K562 (cell line): Measurements from ENCODE around the gene RGS9BP. TPM values are rescaled to one million over a fixed set of nuclear protein-coding genes. Genes with fewer than 3 reads are reported as not detected.
"Not testable (repeated sequence)": the region's sequence is repeated elsewhere in the genome, so short reads cannot be mapped to it uniquely, and the experiment has no call there.

Source experiments
- ATAC-seq: fragments of 200-7000 bp; cut with Tn5 transposase; 3 replicates; pipeline ENCODE4 v1.9.1; 2020; ENCODE audit warnings: moderate library complexity
- BruUV-seq: library from RNA; stranded (reverse); fragments of 400-500 nt; replicated peaks from 2 replicates; lab custom pipeline; 2021; lab: Mats Ljungman, UMichigan
- CTCF ChIA-PET: fragments of 300-600 bp; formaldehyde crosslinking; extraction: SDS; loops from one replicate; lab custom pipeline; 2021; ENCODE audit warnings: low intra/inter-chr PET ratio; lab: Yijun Ruan, JAX
- POLR2A ChIA-PET: fragments of 300-600, 350-650 bp; sonication (Branson Sonifier 250); formaldehyde crosslinking; extraction: SDS; loops from one replicate; lab custom pipeline; 2021; ENCODE audit warnings: antibody characterized with exemption, inconsistent platforms; lab: Yijun Ruan, JAX
- DNase-seq, 4 experiments: peaks; one replicate each; pipeline versions ENCODE4 v3.0.0 to v3.0.0-alpha.2; 2011 to 2018; ENCODE audit warnings: low spot score in 3 of 4, mixed read lengths in 3 of 4; ENCODE audit errors: extremely low read depth in 1 of 4
- FAIRE-seq: peaks from 2 replicates; lab custom pipeline; 2011; peaks lifted over from hg19 to GRCh38; lab: Jason Lieb, UNC
- H2AFZ ChIP-seq: 2 replicates; pipeline ENCODE4 v1.6.0; 2011; ENCODE audit warnings: low read depth, low read length, control low read depth, inconsistent platforms
- H3K27ac ChIP-seq: fragments of 200-600 bp; 3 replicates; pipeline ENCODE4 v1.8.0; 2011; ENCODE audit warnings: low read depth, mild to moderate bottlenecking, control low read depth, inconsistent platforms, low read length, moderate library complexity, mixed read lengths; ENCODE audit errors: extremely low read depth
- H3K27me3 ChIP-seq, 2 experiments: fragments of 300-600 bp in 1 of 2; 2 replicates in 1 of 2; 3 replicates in 1 of 2; pipeline versions ENCODE4 v1.6.0 to v1.8.0; 2011; ENCODE audit warnings: inconsistent platforms in 2 of 2, low read length in 2 of 2, mild to moderate bottlenecking in 1 of 2, mixed read lengths in 1 of 2, moderate library complexity in 1 of 2; ENCODE audit not compliant: control insufficient read depth in 2 of 2, insufficient read depth in 2 of 2
- H3K36me3 ChIP-seq: fragments of 300-600 bp; 3 replicates; pipeline ENCODE4 v1.8.0; 2011; ENCODE audit warnings: mild to moderate bottlenecking, low read length, inconsistent platforms; ENCODE audit not compliant: control insufficient read depth, insufficient read depth
- H3K4me1 ChIP-seq, 2 experiments: fragments of 200-600 bp in 1 of 2; replicated peaks in 1 of 2; 2 replicates in 1 of 2; 3 replicates in 1 of 2; pipeline versions ENCODE4 v1.5.1 to v1.8.0; 2011; ENCODE audit warnings: inconsistent platforms in 2 of 2, low read length in 2 of 2, mild to moderate bottlenecking in 1 of 2, mixed read lengths in 1 of 2, moderate library complexity in 1 of 2; ENCODE audit not compliant: control insufficient read depth in 2 of 2, insufficient read depth in 2 of 2
- H3K4me2 ChIP-seq: 2 replicates; pipeline ENCODE4 v1.6.1; 2011; ENCODE audit warnings: low read length, control low read depth, inconsistent platforms, mixed read lengths; ENCODE audit not compliant: insufficient read depth
- H3K4me3 ChIP-seq: fragments of 200-600 bp; sonication (generic), shearing (Covaris generic); 2 replicates; pipeline ENCODE4 v1.5.1; 2016; ENCODE audit warnings: control low read depth, inconsistent platforms
- H3K79me2 ChIP-seq: fragments of 200-600 bp; 3 replicates; pipeline ENCODE4 v1.8.0; 2011; ENCODE audit warnings: low read length, inconsistent platforms; ENCODE audit not compliant: control insufficient read depth, insufficient read depth
- H3K9ac ChIP-seq, 2 experiments: 2 replicates each; pipeline versions ENCODE4 v1.6.0 to v1.6.1; 2011; ENCODE audit warnings: low read depth in 2 of 2, low read length in 2 of 2, control low read depth in 1 of 2, inconsistent platforms in 1 of 2, mild to moderate bottlenecking in 1 of 2, mixed read lengths in 1 of 2; ENCODE audit not compliant: insufficient read depth in 1 of 2
- H3K9me1 ChIP-seq: one replicate; pipeline ENCODE4 v1.6.0; 2011; ENCODE audit warnings: inconsistent platforms, mild to moderate bottlenecking, low read length, moderate library complexity; ENCODE audit not compliant: control insufficient read depth, insufficient read depth
- H3K9me3 ChIP-seq: replicated peaks from 2 replicates; pipeline ENCODE4 v1.5.1; 2011; ENCODE audit warnings: low read depth, low read length, inconsistent platforms; ENCODE audit not compliant: control insufficient read depth, insufficient read depth
- H4K20me1 ChIP-seq: replicated peaks from 2 replicates; pipeline ENCODE4 v1.6.1; 2011; ENCODE audit warnings: low read length, inconsistent platforms, mixed read lengths; ENCODE audit not compliant: control insufficient read depth, insufficient read depth
- ATF1 ChIP-seq, 2 experiments: fragments of 450-650 bp in 1 of 2; IDR thresholded peaks; 2 replicates each; pipeline ENCODE4 v1.6.1; 2016; ENCODE audit warnings: missing compliant biosample characterization in 1 of 2, missing genetic modification characterization in 1 of 2
- FOXK2 ChIP-seq, 2 experiments: fragments of 450-650 bp; IDR thresholded peaks in 1 of 2; conservative IDR thresholded peaks in 1 of 2; 2 replicates each; pipeline ENCODE4 v1.6.1; 2016; ENCODE audit warnings: low read depth in 2 of 2, mild to moderate bottlenecking in 1 of 2
- NCOA2 ChIP-seq, 2 experiments: fragments of 450-650 bp; IDR thresholded peaks; 2 replicates each; pipeline ENCODE4 v1.6.1; 2018; ENCODE audit warnings: mild to moderate bottlenecking in 2 of 2, moderate library complexity in 1 of 2; ENCODE audit not compliant: partially characterized antibody in 2 of 2
- TBL1XR1 ChIP-seq, 2 experiments: IDR thresholded peaks; 2 replicates each; pipeline ENCODE4 v1.6.1; 2012; ENCODE audit warnings: improper control_type of control experiment in 2 of 2, low read length in 2 of 2, mild to moderate bottlenecking in 1 of 2
- WGBS: fragments of 100-300 bp; shearing (Covaris generic); methylation state at CpG from one replicate; pipeline ENCODE4 v1.1.6; 2016; ENCODE audit warnings: low coverage, mixed read lengths; ENCODE audit not compliant: insufficient coverage; ENCODE audit errors: missing lambda C conversion rate; 5-methylcytosine and 5-hydroxymethylcytosine counted together
- in situ Hi-C: fragments of 300-500 bp; cut with MboI; formaldehyde crosslinking; loops from 4 replicates; pipeline ENCODE4 v1.15.0; 2018; ENCODE audit warnings: inconsistent platforms, mixed read lengths
- intact Hi-C: fragments of 100-400 bp; cut with micrococcal nuclease; formaldehyde crosslinking; loops from 2 replicates; pipeline ENCODE4 v1.14.2; 2022
- polyA plus RNA-seq, 8 experiments: library from polyadenylated mRNA; depleted of rRNA in 4 of 8; stranded (reverse) in 5 of 8; unstranded in 3 of 8; fragments of >200 nt; fragmentation: Nextera tagmentation in 2 of 8; fragmentation: Illumina TruSeq in 1 of 8; extraction: Ambion mirVana in 2 of 8; extraction: Trizol in 1 of 8; gene quantifications; 2 replicates each; pipeline versions ENCODE4 v1.2.1 to v1.2.3, GENCODE V29; 2011 to 2014; ENCODE audit warnings: inconsistent platforms in 1 of 8, missing spikeins in 1 of 8
- total RNA-seq, 7 experiments: library from RNA; depleted of rRNA in 6 of 7; stranded (reverse); fragments of >200 nt in 6 of 7; fragmentation: Illumina TruSeq in 2 of 7; extraction: Trizol in 2 of 7; gene quantifications; 2 replicates each; pipeline versions ENCODE4 v1.2.1 to v1.2.3, GENCODE V29; 2011 to 2021; ENCODE audit warnings: low replicate concordance in 1 of 7
- TF ChIP-seq, protein P1 (sequence below): fragments of 450-650 bp; IDR thresholded peaks from 2 replicates; pipeline ENCODE4 v1.6.1; 2016
- TF ChIP-seq, protein P2 (sequence below): sonication (generic); formaldehyde crosslinking; IDR thresholded peaks from 2 replicates; pipeline ENCODE4 v1.8.0; 2022; ENCODE audit warnings: missing genetic modification reagents, mild to moderate bottlenecking, borderline replicate concordance
- TF ChIP-seq, protein P3 (sequence below), 2 experiments: IDR thresholded peaks; 2 replicates each; pipeline ENCODE4 v1.6.1; 2011; ENCODE audit warnings: borderline replicate concordance in 1 of 2, control low read depth in 1 of 2, low read depth in 1 of 2, low read length in 1 of 2, mild to moderate bottlenecking in 1 of 2, mixed read lengths in 1 of 2, moderate library complexity in 1 of 2; ENCODE audit not compliant: insufficient read depth in 1 of 2, insufficient read length in 1 of 2, poor library complexity in 1 of 2, severe bottlenecking in 1 of 2; ENCODE audit errors: extremely low read depth in 1 of 2
- TF ChIP-seq, protein P4 (sequence below): sonication (generic); formaldehyde crosslinking; IDR thresholded peaks from 2 replicates; pipeline ENCODE4 v1.8.0; 2023; ENCODE audit warnings: mild to moderate bottlenecking, missing genetic modification reagents
- TF ChIP-seq, protein P5 (sequence below): fragments of 250-450 bp; sonication (Bioruptor Pico); IDR thresholded peaks from 2 replicates; pipeline ENCODE4 v1.9.0; 2021; ENCODE audit warnings: mild to moderate bottlenecking

Gene RGS9BP
- total and polyA plus RNA-seq, 9 of the 15 experiments (the other 6 are each of a cell fraction or from before 2014, with no cell fraction given) = 0.03 to 1.3 (median 0.49) TPM

DNA sequence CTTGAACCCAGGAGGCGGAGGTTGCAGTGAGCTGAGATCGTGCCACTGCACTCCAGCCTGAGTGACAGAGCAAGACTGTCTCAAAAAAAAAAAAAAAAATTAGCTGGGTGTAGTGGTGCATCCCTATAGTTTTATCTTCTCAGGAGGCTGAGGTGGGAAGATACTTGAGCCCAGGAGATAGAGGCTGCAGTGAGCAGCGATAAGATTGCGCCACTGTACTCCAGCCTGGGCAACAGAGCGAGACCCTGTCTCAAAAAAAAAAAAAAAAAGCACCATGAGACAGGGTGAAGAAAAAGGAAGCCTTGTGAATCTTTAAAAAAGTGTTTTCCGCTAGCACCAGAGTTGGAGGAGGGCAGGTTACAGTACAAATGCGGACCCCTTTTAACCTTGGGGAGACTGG, 40.6 kb downstream of the RGS9BP start:
- peaks cover 27% of the 10 kb centered on the region; the same call in 2 of the 3 replicates for H3K36me3 ChIP-seq
- ATAC-seq, H3K9ac ChIP-seq, H3K4me1 ChIP-seq, in situ Hi-C loops, H3K27ac ChIP-seq, H3K27me3 ChIP-seq, H3K9me1 ChIP-seq, H4K20me1 ChIP-seq, H3K79me2 ChIP-seq, FAIRE-seq, H3K4me2 ChIP-seq, BruUV-seq, H3K4me3 ChIP-seq, H3K9me3 ChIP-seq, DNase-seq, intact Hi-C loops, POLR2A ChIA-PET, H2AFZ ChIP-seq: not testable (repeated sequence)
- CTCF ChIA-PET = interaction anchor here (0.6 kb wide), 1 partner anchor 11 kb away, joined by 3 read pairs; no protein-coding TSS in a partner anchor
- TF ChIP-seq, protein P1, sequence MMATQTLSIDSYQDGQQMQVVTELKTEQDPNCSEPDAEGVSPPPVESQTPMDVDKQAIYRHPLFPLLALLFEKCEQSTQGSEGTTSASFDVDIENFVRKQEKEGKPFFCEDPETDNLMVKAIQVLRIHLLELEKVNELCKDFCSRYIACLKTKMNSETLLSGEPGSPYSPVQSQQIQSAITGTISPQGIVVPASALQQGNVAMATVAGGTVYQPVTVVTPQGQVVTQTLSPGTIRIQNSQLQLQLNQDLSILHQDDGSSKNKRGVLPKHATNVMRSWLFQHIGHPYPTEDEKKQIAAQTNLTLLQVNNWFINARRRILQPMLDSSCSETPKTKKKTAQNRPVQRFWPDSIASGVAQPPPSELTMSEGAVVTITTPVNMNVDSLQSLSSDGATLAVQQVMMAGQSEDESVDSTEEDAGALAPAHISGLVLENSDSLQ = peak; percentile 5; the same call in 1 of the 2 replicates
- 66% methylated on average over 5 of the region's 7 CpGs for WGBS

DNA sequence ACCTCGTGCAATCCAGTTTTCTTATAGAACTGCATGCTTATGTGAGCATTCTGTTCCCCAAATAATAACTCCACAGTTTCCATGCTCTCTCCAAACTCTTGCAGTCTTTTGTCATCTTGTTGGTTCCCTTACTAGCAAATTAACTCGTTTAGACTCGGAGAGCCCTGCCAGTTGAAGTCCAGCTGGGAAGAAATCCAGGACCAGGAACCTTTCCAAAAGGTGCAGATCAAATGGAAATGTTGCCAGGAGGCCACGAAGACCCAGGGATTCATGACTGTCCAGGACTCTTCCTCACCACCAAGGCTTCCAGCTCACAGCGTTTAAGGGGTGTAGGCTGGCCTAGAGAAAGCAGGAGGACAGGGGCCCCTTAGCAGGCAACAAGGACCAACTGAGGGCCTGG, 41.8 kb downstream of the RGS9BP start:
- no peak for ATAC-seq
- intact Hi-C loops = no loop called here
- Histone ChIP-seq H3K4me3 (no peak overlapping the region), H2AFZ (no peak overlapping the region), H4K20me1 (no peaks in the 10 kb centered on the region), H3K79me2 (no peaks in the 10 kb centered on the region), H3K4me2 (no peak overlapping the region), H3K27ac (no peak overlapping the region), H3K9me3 (no peaks in the 10 kb centered on the region), H3K36me3 (peaks cover 19% of the 10 kb centered on the region; the same call in 2 of the 3 replicates), H3K27me3 (no peaks in the 10 kb centered on the region), H3K9me1 (no peaks in the 10 kb centered on the region), H3K4me1 (no peaks in the 10 kb centered on the region; a peak in 2 of 5 replicates), H3K9ac (no peak overlapping the region)
- no TSS peak for BruUV-seq
- in situ Hi-C loops = no loop called here
- DNase-seq = no peak
- POLR2A ChIA-PET = interaction anchor here (1.2 to 1.5 kb wide), 2 partner anchors 9 to 11 kb away, joined by 4 read pairs; no protein-coding TSS in a partner anchor
- FAIRE-seq = no peak
- CTCF ChIA-PET = no interaction called here
- 69% methylated on average over 5 of the region's 5 CpGs for whole genome bisulfite sequencing
- TF ChIP-seq, protein P2, sequence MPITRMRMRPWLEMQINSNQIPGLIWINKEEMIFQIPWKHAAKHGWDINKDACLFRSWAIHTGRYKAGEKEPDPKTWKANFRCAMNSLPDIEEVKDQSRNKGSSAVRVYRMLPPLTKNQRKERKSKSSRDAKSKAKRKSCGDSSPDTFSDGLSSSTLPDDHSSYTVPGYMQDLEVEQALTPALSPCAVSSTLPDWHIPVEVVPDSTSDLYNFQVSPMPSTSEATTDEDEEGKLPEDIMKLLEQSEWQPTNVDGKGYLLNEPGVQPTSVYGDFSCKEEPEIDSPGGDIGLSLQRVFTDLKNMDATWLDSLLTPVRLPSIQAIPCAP (CRISPR knock-in tag) = no peak
- TF ChIP-seq NCOA2 (IDR thresholded peaks at IDR 0.05; ENCODE audit: partially characterized antibody in 2 of 2) (no peak), ATF1 (CRISPR knock-in tag; IDR thresholded peaks at IDR 0.05) (no peak), ATF1 (tag; IDR thresholded peaks at IDR 0.05) (no peak), FOXK2 (conservative IDR thresholded peaks at IDR 0.05 in 1 of 2, IDR thresholded peaks at IDR 0.05 in 1 of 2; ENCODE audit: low read depth in 2 of 2) (no peak), TBL1XR1 (IDR thresholded peaks at IDR 0.05; ENCODE audit: low read length in 2 of 2) (no peak)
- TF ChIP-seq, protein P3, sequence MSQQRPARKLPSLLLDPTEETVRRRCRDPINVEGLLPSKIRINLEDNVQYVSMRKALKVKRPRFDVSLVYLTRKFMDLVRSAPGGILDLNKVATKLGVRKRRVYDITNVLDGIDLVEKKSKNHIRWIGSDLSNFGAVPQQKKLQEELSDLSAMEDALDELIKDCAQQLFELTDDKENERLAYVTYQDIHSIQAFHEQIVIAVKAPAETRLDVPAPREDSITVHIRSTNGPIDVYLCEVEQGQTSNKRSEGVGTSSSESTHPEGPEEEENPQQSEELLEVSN (IDR thresholded peaks at IDR 0.05; ENCODE audit: borderline replicate concordance in 1 of 2, extremely low read depth in 1 of 2, insufficient read depth in 1 of 2, insufficient read length in 1 of 2, low read depth in 1 of 2, low read length in 1 of 2, poor library complexity in 1 of 2, severe bottlenecking in 1 of 2) = no peak
- TF ChIP-seq, protein P4, sequence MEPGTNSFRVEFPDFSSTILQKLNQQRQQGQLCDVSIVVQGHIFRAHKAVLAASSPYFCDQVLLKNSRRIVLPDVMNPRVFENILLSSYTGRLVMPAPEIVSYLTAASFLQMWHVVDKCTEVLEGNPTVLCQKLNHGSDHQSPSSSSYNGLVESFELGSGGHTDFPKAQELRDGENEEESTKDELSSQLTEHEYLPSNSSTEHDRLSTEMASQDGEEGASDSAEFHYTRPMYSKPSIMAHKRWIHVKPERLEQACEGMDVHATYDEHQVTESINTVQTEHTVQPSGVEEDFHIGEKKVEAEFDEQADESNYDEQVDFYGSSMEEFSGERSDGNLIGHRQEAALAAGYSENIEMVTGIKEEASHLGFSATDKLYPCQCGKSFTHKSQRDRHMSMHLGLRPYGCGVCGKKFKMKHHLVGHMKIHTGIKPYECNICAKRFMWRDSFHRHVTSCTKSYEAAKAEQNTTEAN = no peak
- TF ChIP-seq, protein P5, sequence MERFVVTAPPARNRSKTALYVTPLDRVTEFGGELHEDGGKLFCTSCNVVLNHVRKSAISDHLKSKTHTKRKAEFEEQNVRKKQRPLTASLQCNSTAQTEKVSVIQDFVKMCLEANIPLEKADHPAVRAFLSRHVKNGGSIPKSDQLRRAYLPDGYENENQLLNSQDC (CRISPR knock-in tag) = no peak
